ENCODE data around the gene CDH4. TPM values are rescaled to one million over a fixed set of nuclear protein-coding genes. Genes with fewer than 3 reads are reported as not detected.

The CDH4 gene
- total RNA-seq, 1 donor from 2014 or later: not detected

GRCh38 chr20:61223121-61223520 is 28.9 kb upstream of the CDH4 start:
- intact Hi-C loops (cut with DNase I): no loop called here
- TF ChIP-seq CTCF (IDR thresholded peaks at IDR 0.05): no peak
- no peaks in the 10 kb centered on the region for H3K36me3 ChIP-seq
- H3K27me3 ChIP-seq: no peaks in the 10 kb centered on the region
- no peaks in the 10 kb centered on the region for H3K9me3 ChIP-seq
- H3K4me3 ChIP-seq: no peak overlapping the region
- DNase-seq (ENCODE audit: low spot score in 2 of 2): no peak
- H3K27ac ChIP-seq: no peak overlapping the region
- H3K4me1 ChIP-seq: no peaks in the 10 kb centered on the region

DNA sequence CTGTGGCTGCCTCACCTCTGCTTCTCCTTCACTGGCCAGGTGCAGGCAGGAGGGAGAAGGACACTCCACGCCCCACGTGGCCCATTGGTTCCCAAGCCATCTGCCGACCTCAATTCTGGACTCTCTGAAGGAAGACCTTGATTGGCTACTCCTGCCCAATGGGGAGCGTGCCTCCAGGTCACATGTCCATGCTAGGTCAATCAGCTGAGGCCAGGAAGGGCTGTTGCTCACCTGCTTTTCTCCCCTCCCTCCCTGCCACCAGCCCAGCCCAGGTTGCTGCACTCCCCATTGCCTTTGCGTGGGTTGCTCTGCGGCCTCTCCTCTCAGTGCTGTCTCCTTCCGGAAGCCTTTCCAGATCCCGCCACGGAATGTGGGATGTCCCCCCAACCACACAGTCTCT is 21.9 kb upstream of the CDH4 start:
- Histone ChIP-seq H3K27ac (no peak overlapping the region), H3K4me1 (no peaks in the 10 kb centered on the region), H3K9me3 (no peaks in the 10 kb centered on the region), H3K36me3 (no peaks in the 10 kb centered on the region), H3K4me3 (no peak overlapping the region), H3K27me3 (no peaks in the 10 kb centered on the region)
- no peak for TF ChIP-seq CTCF (IDR thresholded peaks at IDR 0.05)
- intact Hi-C loops (cut with DNase I): no loop called here
- no peak for DNase-seq (ENCODE audit: low spot score in 2 of 2)

DNA sequence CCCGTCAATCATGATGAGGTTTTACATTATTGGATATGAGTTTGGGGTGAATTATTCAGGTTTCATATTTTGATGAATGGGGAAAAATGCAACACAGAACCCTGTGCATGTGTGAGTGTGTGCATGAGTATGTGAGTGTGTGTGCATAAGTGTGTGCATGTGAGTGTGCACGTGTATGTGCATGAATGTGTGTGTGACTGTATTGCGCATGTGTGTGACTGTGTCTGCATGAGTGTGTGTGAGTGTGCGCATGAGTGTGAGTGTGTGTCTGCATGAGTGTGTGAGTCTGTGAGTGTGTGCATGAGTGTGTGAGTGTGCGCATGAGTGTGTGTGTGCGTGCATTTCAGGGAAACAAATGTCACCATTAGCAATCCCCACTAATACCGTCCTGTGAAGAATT is 18.5 kb upstream of the CDH4 start:
- no peak overlapping the region for H3K27ac ChIP-seq
- no peak for TF ChIP-seq CTCF (IDR thresholded peaks at IDR 0.05)
- intact Hi-C loops (cut with DNase I): no loop called here
- no peaks in the 10 kb centered on the region for H3K36me3 ChIP-seq
- H3K4me3 ChIP-seq: no peak overlapping the region
- no peaks in the 10 kb centered on the region for H3K4me1 ChIP-seq
- H3K27me3 ChIP-seq: no peaks in the 10 kb centered on the region
- H3K9me3 ChIP-seq: no peaks in the 10 kb centered on the region
- no peak for DNase-seq (ENCODE audit: low spot score in 2 of 2)

GRCh38 chr20:61234224-61234890 is 17.7 kb upstream of the CDH4 start:
- intact Hi-C loops (cut with DNase I): no loop called here
- TF ChIP-seq CTCF (IDR thresholded peaks at IDR 0.05): no peak
- H3K4me3 ChIP-seq: no peak overlapping the region

GRCh38 chr20:61236713-61237112 is 15.3 kb upstream of the CDH4 start:
- no peak overlapping the region for H3K4me3 ChIP-seq
- intact Hi-C loops (cut with DNase I): no loop called here
- no peaks in the 10 kb centered on the region for H3K27me3 ChIP-seq
- no peaks in the 10 kb centered on the region for H3K36me3 ChIP-seq
- no peaks in the 10 kb centered on the region for H3K4me1 ChIP-seq
- DNase-seq (ENCODE audit: low spot score in 2 of 2): no peak
- no peak overlapping the region for H3K27ac ChIP-seq
- H3K9me3 ChIP-seq: peaks cover 0 to 3% of the 10 kb centered on the region in 2 donors
- TF ChIP-seq CTCF (IDR thresholded peaks at IDR 0.05): no peak

More at GRCh38 chr20:61234224-61234890, 17.7 kb upstream of the CDH4 start:
- H3K4me1 ChIP-seq: no peaks in the 10 kb centered on the region
- DNase-seq (ENCODE audit: low spot score in 2 of 2): no peak
- H3K9me3 ChIP-seq: no peaks in the 10 kb centered on the region
- H3K27me3 ChIP-seq: no peaks in the 10 kb centered on the region
- no peak overlapping the region for H3K27ac ChIP-seq
- no peaks in the 10 kb centered on the region for H3K36me3 ChIP-seq

GRCh38 chr20:61238813-61239212 is 13.2 kb upstream of the CDH4 start:
- Histone ChIP-seq H3K9me3 (peaks cover 0 to 3% of the 10 kb centered on the region in 2 donors), H3K4me3 (no peak overlapping the region), H3K27me3 (no peaks in the 10 kb centered on the region), H3K36me3 (no peaks in the 10 kb centered on the region), H3K4me1 (no peaks in the 10 kb centered on the region), H3K27ac (no peak overlapping the region)
- intact Hi-C loops (cut with DNase I): no loop called here
- DNase-seq (ENCODE audit: low spot score in 2 of 2): no peak
- no peak for TF ChIP-seq CTCF (IDR thresholded peaks at IDR 0.05)
